Measurements from ENCODE around the gene MSRB3.

MSRB3 gene

GRCh38 chr12:65324056-65324455, 45.6 kb downstream of the MSRB3 start:
- no peak for DNase-seq (ENCODE audit: low spot score)
- no peak for TF ChIP-seq CTCF (IDR thresholded peaks at IDR 0.05)
- Histone ChIP-seq H3K4me3 (no peak overlapping the region), H3K27ac (no peak overlapping the region)

- H3K4me3 ChIP-seq, result no peak overlapping the region
- TF ChIP-seq CTCF (IDR thresholded peaks at IDR 0.05), result no peak
- no peak for DNase-seq (ENCODE audit: low spot score)
- no peak overlapping the region for H3K27ac ChIP-seq
Observed at GRCh38 chr12:65324551-65324950, 46.1 kb downstream of the MSRB3 start.

DNA sequence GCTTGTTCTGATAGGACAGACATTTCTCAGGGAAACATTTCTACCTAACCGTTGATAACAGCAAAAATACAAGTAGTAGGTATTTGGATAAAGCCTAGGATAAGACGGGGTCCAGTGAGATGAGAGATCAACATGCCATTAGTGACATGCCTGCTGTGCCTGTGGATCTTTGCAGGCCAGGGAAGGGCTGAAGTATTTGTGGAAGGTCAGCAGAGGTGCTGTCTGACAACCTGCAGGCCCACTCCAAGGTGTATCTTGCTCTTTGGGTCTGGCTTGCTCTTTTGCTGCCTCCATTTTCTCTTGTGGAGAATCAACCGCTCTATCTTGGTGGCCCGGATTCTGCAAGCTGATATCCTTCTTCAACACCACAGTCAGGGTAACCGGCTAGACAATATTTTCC, 46.7 kb downstream of the MSRB3 start:
- no peak for TF ChIP-seq CTCF (IDR thresholded peaks at IDR 0.05)
- no peak overlapping the region for H3K4me3 ChIP-seq
- H3K27ac ChIP-seq, result no peak overlapping the region
- DNase-seq (ENCODE audit: low spot score), result no peak

DNA sequence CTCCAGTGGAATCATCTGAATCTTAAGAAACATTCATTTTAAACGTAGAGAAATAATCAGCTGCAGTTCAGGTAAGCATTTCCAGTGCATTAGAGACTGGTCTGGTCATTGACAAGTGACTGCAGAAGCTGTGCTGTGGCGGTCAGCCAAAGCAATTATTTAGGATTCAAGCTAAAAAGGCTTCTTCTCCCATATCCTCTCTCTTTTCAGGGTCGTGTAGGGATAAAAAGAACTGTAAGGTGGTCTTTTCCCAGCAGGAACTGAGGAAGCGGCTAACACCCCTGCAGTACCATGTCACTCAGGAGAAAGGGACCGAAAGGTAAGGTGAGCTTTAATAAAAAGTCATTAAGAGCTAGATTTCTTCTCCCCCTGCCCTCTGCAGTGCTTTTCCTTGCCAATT, 48.1 kb downstream of the MSRB3 start:
- no peak for TF ChIP-seq CTCF (IDR thresholded peaks at IDR 0.05)
- H3K4me3 ChIP-seq, result no peak overlapping the region
- no peak overlapping the region for H3K27ac ChIP-seq
- no peak for DNase-seq (ENCODE audit: low spot score)

DNA sequence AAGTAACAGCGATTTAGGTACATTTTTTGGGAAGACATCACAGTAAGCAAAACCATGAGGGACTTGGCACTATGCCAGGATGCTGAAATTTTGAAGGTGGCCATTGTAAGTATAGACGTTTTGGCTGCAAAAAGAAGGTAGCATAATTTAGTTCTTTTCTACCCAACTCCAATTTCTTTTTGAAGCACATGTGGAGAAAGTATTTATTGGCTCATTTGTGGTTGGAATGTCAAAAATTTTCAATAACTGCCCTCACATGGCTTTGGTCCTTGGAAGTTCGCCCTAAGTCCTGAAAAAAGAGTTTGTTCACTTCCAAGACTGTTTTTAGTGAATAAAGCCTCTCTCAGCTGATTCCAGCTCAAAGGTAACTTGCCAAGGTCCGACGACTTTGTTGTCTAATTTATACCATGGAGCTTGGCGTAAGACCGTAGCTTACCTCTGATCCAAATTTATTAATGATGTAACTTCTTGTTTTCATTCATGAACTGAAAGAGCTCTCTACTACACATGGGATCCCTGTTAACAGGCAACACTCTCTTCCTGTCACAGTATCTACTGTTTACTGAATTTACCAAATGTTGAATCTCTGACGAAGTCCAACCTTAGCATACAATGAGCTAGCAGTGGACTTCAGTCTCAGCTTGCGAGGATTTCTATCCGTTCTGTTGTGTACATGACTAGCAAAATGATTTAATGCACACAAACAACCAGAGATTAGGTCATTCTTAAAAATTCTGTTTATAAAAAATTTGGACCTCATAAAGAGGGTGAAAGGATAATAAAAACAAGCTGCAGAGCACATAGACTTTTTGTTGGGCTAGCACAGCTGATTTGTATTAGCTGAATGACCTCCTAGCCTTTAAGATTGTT, 49.0 kb downstream of the MSRB3 start:
- no peak for TF ChIP-seq CTCF (IDR thresholded peaks at IDR 0.05)
- Histone ChIP-seq H3K4me3 (peak overlapping the region; percentile 29), H3K27ac (peak overlapping the region; percentile 4 to 18)
- DNase-seq (ENCODE audit: low spot score), result no peak

GRCh38 chr12:65329721-65330120, 51.2 kb downstream of the MSRB3 start:
- no peak for TF ChIP-seq CTCF (IDR thresholded peaks at IDR 0.05)
- DNase-seq (ENCODE audit: low spot score), result no peak
- H3K27ac ChIP-seq, result no peak overlapping the region
- H3K4me3 ChIP-seq, result no peak overlapping the region

- DNase-seq (ENCODE audit: low spot score), result no peak
- H3K4me3 ChIP-seq, result no peak overlapping the region
- no peak overlapping the region for H3K27ac ChIP-seq
- no peak for TF ChIP-seq CTCF (IDR thresholded peaks at IDR 0.05)
Observed at GRCh38 chr12:65330331-65330730, 51.8 kb downstream of the MSRB3 start.

Measured in coronary artery (tissue), 2 donors.